Right lung (tissue), 5 donors: ENCODE results near the gene CYP2W1. TPM values are rescaled to one million over a fixed set of nuclear protein-coding genes. Genes with fewer than 3 reads are reported as not detected.
"Not testable (repeated sequence)": the region's sequence is repeated elsewhere in the genome, so short reads cannot be mapped to it uniquely, and the experiment has no call there.

Experiments
- DNase-seq, 2 donors: peaks; one replicate each; pipeline ENCODE4 v3.0.0-alpha.2; 2013
- polyA plus RNA-seq, 5 donors: library from polyadenylated mRNA; unstranded; fragments of 120-200 nt; gene quantifications; one replicate each; pipeline versions ENCODE4 v1.2.1 to v1.2.3, GENCODE V29; 2013; ENCODE audit warnings: inconsistent platforms in 1 of 5, low replicate concordance in 1 of 5; ENCODE audit not compliant: insufficient read length in 5 of 5, insufficient read depth in 1 of 5

Gene CYP2W1
- polyA plus RNA-seq, 5 donors = 5.4 to 21.2 (median 9.5) TPM

DNA sequence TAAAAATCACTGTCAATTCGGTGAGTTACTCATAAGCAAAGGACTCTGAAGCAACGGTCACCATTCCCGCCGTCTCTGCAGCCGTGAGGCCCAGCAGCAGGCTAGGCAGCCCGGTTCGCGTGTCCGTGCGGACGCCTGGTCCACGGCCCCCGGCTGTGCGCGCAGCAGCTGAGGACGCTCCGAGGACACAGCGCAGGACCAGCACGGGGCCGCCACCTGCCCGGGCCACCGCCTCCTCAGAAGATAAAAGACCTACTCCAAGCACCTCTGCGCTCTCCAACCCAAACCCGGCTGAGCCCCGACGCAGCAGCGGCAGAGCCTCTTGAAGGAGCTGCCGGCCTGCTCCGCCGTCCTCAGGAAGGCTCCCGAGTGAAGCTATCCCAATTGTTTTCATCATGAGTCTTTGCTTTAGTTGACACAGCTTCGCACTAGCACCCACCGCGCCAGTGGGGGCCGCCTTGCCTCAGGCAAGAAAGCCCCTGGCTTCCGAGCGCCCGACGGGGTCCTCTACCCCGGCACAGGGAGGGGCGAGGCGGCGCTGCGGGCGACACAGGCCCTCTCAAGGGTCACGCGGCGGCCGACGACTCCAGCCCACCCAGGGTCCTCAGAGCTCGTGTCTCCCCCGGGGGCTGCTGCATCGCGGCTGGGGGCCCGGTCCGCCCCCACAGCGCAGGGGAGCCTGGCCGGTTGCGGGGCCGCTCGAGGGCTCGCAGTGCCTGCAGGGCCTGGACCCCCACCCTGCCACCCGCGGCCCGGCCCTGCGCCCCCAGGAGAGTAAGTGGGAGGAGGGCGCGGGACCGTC, 44.5 kb downstream of the CYP2W1 start:
- DNase-seq = no peak

DNA sequence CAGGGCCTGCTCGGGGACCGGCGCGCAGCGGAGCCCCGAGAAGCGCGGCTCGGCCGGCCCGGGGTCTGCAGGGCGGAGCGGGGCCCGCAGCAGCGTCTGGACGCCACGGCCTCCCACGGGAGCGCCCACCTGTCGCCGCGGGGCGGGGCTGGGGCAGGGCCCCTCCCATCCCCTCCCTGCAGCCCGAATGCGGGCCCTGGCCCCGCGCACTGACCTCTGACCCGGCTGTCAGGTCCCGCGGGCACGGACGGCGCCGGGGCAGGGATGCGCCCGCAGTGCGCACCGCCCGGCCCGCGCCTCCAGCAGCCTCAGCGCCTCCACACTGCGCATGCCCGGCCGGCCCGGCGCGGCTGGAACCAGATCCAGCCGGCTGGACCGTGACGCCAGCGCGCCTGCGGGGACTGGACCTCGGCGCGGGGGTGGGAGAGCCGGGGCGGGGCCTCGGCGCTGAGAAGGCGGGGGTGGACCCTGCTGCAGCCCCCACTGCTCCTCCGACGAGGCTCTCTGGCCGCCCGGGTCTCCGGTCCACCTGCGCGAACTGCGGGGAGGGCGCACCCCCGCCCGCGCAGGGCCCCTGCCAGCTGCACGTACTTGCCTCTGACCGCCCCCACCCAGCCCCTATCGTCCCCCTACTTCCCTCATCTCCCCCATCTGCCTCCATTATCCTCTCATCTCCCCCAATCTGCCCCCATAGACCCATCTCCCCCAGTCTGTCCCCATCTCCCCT, 45.2 kb downstream of the CYP2W1 start:
- peak; percentile 90 to 92 for DNase-seq

DNA sequence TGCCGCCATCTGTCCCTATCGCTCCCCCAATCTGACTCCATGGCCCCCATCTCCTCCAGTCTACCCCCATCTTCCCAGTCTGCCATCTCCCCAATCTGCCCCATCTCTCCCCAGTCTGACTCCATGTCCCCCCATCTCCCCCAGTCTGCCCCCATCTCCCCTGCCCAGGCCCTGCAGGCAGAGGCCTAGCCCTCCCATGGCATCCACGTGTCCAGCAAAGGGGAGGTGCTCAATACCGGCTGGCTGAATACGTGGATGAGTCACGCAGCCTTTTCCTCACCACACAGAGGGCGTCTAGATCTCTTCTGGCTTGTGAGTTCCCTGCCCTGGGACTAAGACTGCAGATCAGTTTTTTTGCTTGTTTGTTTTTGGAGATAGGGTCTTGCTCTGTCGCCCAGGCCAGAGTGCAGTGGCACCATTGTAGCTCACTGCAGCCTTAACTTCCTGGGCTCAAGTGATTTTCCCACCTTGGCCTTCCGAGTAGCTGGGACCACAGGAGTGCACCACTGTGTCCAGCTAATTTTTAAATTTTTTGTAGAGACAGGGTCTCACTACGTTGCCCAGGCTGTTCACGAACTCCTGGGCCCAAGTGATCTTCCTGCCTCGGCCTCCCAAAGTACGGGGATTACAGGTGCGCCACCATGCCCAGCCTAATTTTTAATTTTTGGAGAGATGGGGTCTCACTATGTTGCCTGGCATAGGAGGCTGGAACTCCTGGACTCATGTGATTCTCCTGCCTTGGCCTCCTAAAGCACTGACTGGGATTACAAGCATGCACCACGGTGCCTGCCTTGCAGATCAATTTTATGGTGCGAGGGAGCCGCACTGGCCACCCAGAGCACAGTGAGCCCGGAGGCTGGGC, 46.0 kb downstream of the CYP2W1 start:
- peak; percentile 50 to 61 for DNase-seq

DNA sequence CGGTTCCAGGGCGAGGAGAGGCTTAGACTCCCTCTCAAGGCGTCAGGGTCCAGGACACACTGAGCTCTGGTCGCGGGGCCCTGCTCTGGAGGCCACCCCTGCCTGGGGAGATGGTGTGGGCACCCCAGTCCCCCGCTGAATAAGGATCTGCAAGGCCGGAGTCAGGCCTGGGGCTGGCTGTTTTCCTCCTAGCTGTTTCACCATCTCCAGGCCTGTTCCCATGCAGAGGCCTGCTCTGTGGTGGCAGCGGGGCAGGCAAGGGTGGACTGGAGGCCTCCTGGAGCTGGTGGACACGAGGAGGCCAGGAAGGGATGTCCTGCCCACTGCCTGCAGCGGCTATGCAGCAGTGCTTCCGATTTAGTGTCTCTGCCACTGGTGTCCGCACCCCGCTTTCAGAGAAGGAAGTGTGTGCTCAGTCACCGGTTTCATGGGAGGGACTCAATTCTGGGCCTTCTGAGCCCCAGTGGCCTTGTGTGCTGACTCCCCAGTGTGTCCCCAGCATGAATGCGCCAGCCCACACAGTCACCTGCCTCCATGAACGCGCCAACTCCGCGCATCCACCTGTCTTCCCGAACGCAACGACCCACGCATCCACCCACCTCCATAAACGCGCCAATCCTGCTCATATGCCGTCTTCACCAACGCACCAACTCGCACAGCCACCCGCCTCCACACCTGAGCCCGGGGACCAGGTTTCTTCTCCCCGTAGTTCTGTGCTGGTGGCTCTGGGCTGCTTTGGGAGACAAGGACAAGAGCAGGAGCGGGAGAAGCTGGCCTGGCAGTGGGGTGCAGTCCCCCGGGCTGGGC, 46.9 kb downstream of the CYP2W1 start:
- DNase-seq = no peak

DNA sequence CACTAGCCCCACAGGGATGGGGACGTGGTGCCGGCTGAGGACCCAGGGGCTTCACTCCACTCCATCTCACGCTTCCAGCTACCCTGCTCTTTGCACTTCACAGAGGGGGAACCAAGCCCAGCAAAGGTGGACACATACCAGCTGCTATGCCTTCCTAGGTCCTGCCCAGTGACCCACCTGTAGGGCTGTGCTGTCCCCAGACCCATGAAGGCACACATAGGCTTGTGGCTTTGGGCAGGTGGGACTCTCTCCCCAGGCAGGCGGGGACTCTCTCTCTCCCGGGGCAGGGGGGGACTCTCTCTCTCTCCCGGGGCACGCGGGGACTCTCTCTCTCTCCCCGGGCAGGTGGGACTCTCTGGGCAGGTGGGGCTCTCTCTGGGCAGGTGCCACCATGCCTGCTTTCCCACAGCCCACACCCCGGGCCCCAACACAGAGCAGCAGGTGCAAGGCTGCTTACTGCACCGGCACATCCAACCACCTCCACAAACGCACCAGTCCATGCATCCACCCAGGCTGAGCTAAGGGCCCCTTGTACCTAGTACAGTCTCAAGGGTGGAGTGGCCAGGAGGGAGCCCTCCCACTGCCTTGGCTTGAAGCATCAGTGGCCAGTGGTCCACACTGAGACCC, 47.6 kb downstream of the CYP2W1 start:
- DNase-seq = no peak

DNA sequence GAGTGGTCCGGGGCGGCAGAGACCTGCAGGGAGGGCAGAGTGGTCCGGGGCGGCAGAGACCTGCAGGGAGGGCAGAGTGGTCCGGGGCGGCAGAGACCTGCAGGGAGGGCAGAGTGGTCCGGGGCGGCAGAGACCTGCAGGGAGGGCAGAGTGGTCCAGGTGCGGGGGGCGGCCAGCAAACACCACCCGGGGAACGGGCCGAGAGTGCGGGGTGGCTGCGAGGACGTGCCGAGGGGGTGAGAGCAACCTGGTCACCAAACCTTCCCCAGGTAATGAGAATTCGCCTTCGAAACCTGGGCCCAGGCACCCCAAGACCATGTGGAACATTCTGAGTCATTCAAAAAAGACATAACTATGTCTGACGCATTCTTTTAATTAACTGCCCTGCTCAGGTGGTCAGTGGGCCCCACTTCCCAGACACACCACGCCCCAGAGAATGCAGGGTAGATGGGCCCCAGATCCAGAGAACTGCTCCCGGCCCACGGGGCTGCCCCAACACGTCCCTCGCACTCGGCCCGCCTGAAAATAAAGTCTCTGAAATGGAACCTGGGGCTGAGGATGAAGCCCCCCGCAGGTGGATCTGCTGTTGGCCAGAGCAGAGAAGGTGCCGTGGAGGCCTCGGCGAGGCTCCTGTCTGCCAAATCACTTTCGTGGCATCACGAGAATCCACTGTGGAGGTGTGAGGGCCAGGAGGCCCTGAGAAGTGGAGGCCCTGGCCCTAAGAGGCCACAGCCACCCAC, 48.9 kb downstream of the CYP2W1 start:
- DNase-seq = no peak

DNA sequence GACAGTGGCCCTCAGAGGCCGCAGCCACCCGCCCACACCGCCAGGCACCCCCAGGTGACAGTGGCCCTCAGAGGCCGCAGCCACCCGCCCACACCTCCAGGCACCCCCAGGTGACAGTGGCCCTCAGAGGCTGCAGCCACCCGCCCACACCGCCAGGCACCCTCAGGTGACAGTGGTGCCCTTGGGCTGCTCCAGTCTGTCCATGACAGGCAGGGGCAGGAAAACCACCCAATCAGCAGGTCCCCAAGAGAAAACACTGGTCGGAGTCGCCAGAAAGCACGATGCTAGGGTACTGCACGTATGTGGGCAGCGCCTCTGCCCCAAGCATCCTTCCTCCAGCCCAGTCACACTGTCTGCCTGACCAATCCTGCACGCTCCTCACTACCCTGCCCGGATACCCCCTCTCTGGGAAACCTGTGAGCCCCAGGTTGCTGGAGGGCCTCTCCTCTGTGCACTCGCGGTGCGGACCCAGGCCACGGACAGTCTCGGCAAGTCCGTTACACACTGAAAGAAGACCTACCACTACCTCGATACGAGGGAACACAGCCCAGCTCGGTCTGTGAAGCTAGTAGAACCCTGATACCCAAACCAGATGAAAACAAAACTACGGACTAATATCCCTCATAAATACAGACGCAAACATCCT, 49.7 kb downstream of the CYP2W1 start:
- no peak for DNase-seq

DNA sequence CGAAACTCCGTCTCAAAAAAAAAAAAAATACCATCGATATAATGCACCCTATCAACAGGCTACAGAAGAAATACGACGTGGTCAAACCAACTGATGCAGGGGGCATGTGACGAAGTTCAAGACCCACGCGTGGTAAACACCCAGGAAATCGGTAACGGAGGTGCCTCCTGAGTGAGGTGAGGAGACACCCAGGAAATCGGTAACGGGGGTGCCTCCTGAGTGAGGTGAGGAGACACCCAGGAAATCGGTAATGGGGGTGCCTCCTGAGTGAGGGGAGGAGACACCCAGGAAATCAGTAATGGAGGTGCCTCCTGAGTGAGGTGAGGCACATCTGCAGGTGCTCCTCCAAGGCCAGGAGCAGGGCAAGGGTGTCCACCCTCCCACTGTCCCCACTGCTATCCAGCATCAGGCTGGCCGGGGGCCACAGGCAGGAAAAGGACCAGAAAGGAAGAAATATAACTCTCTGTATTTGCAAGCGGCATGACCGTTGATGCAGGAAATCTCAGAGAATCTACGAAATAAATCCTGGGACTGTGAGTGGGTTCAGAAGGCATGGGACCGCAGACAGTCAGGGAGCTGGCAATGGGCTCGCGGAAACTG, 50.7 kb downstream of the CYP2W1 start:
- DNase-seq = no peak

DNA sequence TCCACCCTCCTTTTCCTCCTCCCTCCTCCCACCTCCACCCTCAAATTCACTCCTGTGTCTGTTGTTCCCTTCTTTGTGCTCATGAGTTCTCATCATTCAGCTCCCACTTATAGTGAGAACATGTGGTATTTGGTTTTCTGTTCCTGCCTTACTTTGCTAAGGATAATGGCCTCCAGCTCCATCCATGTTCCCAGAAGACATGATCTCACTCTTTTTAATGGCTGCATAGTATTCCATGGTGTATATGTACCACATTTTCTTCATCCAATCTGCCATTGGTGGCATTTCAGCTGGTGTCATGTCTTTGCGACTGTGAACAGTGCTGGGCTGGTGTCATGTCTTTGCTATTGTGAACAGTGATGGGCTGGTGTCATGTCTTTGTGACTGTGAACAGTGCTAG, 51.8 kb downstream of the CYP2W1 start:
- not testable (repeated sequence) for DNase-seq

DNA sequence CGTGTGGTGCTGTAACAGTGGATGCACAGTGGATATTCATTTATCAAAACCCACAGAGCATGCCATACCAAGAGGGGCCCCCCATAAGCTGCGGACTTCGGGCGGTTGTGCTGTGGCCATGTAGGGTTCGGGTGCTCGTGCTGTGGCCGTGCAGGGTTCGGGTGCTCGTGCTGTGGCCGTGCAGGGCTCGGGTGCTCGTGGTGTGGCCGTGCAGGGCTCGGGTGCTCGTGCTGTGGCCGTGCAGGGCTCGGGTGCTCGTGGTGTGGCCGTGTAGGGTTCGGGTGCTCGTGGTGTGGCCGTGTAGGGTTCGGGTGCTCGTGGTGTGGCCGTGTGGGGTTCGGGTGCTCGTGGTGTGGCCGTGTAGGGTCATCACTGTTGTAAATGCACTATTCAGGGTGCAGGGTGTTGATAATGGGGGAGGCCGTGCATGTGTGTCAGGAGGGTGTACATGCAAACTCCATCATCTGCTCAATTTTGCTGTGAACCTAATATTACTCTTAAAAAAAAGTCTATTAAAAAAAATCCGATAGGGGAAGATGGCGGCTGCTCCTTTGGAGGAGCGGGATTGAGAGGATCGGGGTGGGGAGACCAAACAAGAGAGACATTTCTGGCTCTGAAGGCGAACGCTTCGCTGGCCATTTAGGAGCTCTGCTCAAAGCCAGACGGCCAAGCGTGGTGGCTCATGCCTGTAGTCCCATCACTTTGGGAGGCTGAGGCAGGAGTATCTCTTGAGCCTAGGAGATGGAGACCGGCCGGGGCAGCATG, 53.4 kb downstream of the CYP2W1 start:
- not testable (repeated sequence) for DNase-seq

Other genes starting within 250 kb of the CYP2W1 start
- 100 to 1,000 TPM; 127 to 183 (median 156) TPM for gene SUN1, start 150.7 kb upstream of the CYP2W1 start, polyA plus RNA-seq
- 10 to 100 TPM; 20.3 to 40.0 (median 32.1) TPM for gene GET4, start 106.6 kb upstream of the CYP2W1 start, polyA plus RNA-seq
- gene ADAP1, start 28.5 kb upstream of the CYP2W1 start, polyA plus RNA-seq = 10 to 100 TPM in 1 of 5 donors, 1 to 10 TPM in 4; 4.5 to 10.6 (median 8.1) TPM
- 10 to 100 TPM; 12.6 to 17.5 (median 14.7) TPM for gene COX19, start 7.6 kb upstream of the CYP2W1 start, polyA plus RNA-seq
- 10 to 100 TPM in 1 of 5 donors, 1 to 10 TPM in 4; 4.6 to 10.8 (median 7.0) TPM for gene GPR146, start 61.4 kb downstream of the CYP2W1 start, polyA plus RNA-seq
- 1 to 10 TPM; 3.9 to 9.6 (median 5.8) TPM for gene GPER1, start 104.9 kb downstream of the CYP2W1 start, polyA plus RNA-seq
- 10 to 100 TPM; 18.0 to 28.5 (median 21.9) TPM for gene ZFAND2A, start 177.0 kb downstream of the CYP2W1 start, polyA plus RNA-seq
- not detected for gene UNCX, start 249.7 kb downstream of the CYP2W1 start, polyA plus RNA-seq